K562 (cell line): ENCODE measurements around the gene RNU1-2. TPM values are rescaled to one million over a fixed set of nuclear protein-coding genes. Genes with fewer than 3 reads are reported as not detected.
A peak's percentile ranks its signal among the peaks of the same experiment; 100 is the strongest.

Experiments
- ATF1 ChIP-seq, 2 experiments: fragments of 450-650 bp in 1 of 2; IDR thresholded peaks; 2 replicates each; pipeline ENCODE4 v1.6.1; 2016; ENCODE audit warnings: missing compliant biosample characterization in 1 of 2, missing genetic modification characterization in 1 of 2
- ATF3 ChIP-seq, 2 experiments: fragments of 450-650 bp in 1 of 2; sonication (generic) in 1 of 2; formaldehyde crosslinking in 1 of 2; IDR thresholded peaks in 1 of 2; conservative IDR thresholded peaks in 1 of 2; 2 replicates each; pipeline versions ENCODE4 v1.6.1 to v1.8.1; 2016 to 2023; ENCODE audit warnings: mild to moderate bottlenecking in 2 of 2, moderate library complexity in 2 of 2, inconsistent platforms in 1 of 2, missing genetic modification reagents in 1 of 2
- CTCF ChIP-seq, 3 experiments: IDR thresholded peaks in 2 of 3; conservative IDR thresholded peaks in 1 of 3; 2 replicates each; pipeline ENCODE4 v1.5.1; 2011 to 2012; ENCODE audit warnings: low read length in 3 of 3, mild to moderate bottlenecking in 3 of 3, control low read depth in 2 of 3, improper control_type of control experiment in 1 of 3, inconsistent platforms in 1 of 3, low read depth in 1 of 3, mixed read lengths in 1 of 3, moderate library complexity in 1 of 3; ENCODE audit not compliant: insufficient read depth in 2 of 3
- EGR1 ChIP-seq: fragments of 450-650 bp; conservative IDR thresholded peaks from 2 replicates; pipeline ENCODE4 v1.6.1; 2017; ENCODE audit warnings: mild to moderate bottlenecking
- ID3 ChIP-seq, 2 experiments: fragments of 250-450 bp in 1 of 2; fragments of 450-650 bp in 1 of 2; sonication (Bioruptor Pico) in 1 of 2; IDR thresholded peaks; 2 replicates each; pipeline versions ENCODE4 v1.6.1 to v1.8.0; 2016 to 2021; ENCODE audit warnings: mild to moderate bottlenecking in 2 of 2, moderate library complexity in 2 of 2, missing compliant biosample characterization in 1 of 2, missing genetic modification characterization in 1 of 2
- IRF2 ChIP-seq: sonication (generic); formaldehyde crosslinking; IDR thresholded peaks from 2 replicates; pipeline ENCODE4 v1.8.1; 2022; ENCODE audit warnings: mild to moderate bottlenecking, missing genetic modification reagents
- KDM2B ChIP-seq: fragments of 250-450 bp; sonication (Bioruptor Pico); IDR thresholded peaks from 2 replicates; pipeline ENCODE4 v1.8.0; 2021; ENCODE audit warnings: mild to moderate bottlenecking, moderate library complexity
- L3MBTL2 ChIP-seq: fragments of 450-650 bp; IDR thresholded peaks from 2 replicates; pipeline ENCODE4 v1.6.1; 2016; ENCODE audit warnings: mild to moderate bottlenecking, moderate library complexity
- MBD2 ChIP-seq: sonication (generic); IDR thresholded peaks from 2 replicates; pipeline ENCODE4 v1.6.1; 2016; ENCODE audit warnings: low read depth, borderline replicate concordance
- NFIC ChIP-seq: fragments of 450-650 bp; IDR thresholded peaks from 2 replicates; pipeline ENCODE4 v1.6.1; 2017; ENCODE audit warnings: mild to moderate bottlenecking, inconsistent platforms
- SIRT6 ChIP-seq: IDR thresholded peaks from one replicate; pipeline ENCODE4 v1.6.1; 2012; ENCODE audit warnings: low read depth, mild to moderate bottlenecking, control low read depth, inconsistent platforms, low read length, moderate library complexity
- SMARCA4 ChIP-seq: fragments of 450-650 bp; IDR thresholded peaks from 2 replicates; pipeline ENCODE4 v1.6.1; 2016
- SPI1 ChIP-seq: IDR thresholded peaks from 2 replicates; pipeline ENCODE4 v1.6.1; 2011; ENCODE audit warnings: low read depth, low read length, control low read depth, borderline replicate concordance
- VEZF1 ChIP-seq: fragments of 200-800 bp; sonication (Bioruptor generic); IDR thresholded peaks from 2 replicates; pipeline ENCODE4 v1.6.1; 2017; ENCODE audit warnings: missing genetic modification characterization, missing compliant biosample characterization
- ZBTB34 ChIP-seq: fragments of 250-450 bp; sonication (Bioruptor Pico); IDR thresholded peaks from 2 replicates; pipeline ENCODE4 v1.8.0; 2021; ENCODE audit warnings: mild to moderate bottlenecking, moderate library complexity
- ZBTB8A ChIP-seq: fragments of 450-650 bp; IDR thresholded peaks from 2 replicates; pipeline ENCODE4 v1.6.1; 2018; ENCODE audit warnings: mild to moderate bottlenecking, moderate library complexity; ENCODE audit not compliant: partially characterized antibody
- ZFPM2 ChIP-seq: fragments of 250-450 bp; sonication (Bioruptor Pico); IDR thresholded peaks from 2 replicates; pipeline ENCODE4 v1.5.1; 2022; ENCODE audit warnings: mild to moderate bottlenecking
- ZNF124 ChIP-seq: sonication (generic); formaldehyde crosslinking; IDR thresholded peaks from 2 replicates; pipeline ENCODE4 v1.8.1; 2022; ENCODE audit warnings: missing genetic modification reagents
- ZNF263 ChIP-seq: sonication (generic); formaldehyde crosslinking; IDR thresholded peaks from 2 replicates; pipeline ENCODE4 v1.8.0; 2022; ENCODE audit warnings: mild to moderate bottlenecking, missing genetic modification reagents, borderline replicate concordance
- ZNF644 ChIP-seq: fragments of 200-800 bp; sonication (Bioruptor generic); IDR thresholded peaks from 2 replicates; pipeline ENCODE4 v1.6.1; 2016; ENCODE audit warnings: low read depth, missing genetic modification characterization, missing compliant biosample characterization
- polyA plus RNA-seq, 8 experiments: library from polyadenylated mRNA; depleted of rRNA in 4 of 8; stranded (reverse) in 5 of 8; unstranded in 3 of 8; fragments of >200 nt; fragmentation: Nextera tagmentation in 2 of 8; fragmentation: Illumina TruSeq in 1 of 8; extraction: Ambion mirVana in 2 of 8; extraction: Trizol in 1 of 8; gene quantifications; 2 replicates each; pipeline versions ENCODE4 v1.2.1 to v1.2.3, GENCODE V29; 2011 to 2014; ENCODE audit warnings: inconsistent platforms in 1 of 8, missing spikeins in 1 of 8
- total RNA-seq, 7 experiments: library from RNA; depleted of rRNA in 6 of 7; stranded (reverse); fragments of >200 nt in 6 of 7; fragmentation: Illumina TruSeq in 2 of 7; extraction: Trizol in 2 of 7; gene quantifications; 2 replicates each; pipeline versions ENCODE4 v1.2.1 to v1.2.3, GENCODE V29; 2011 to 2021; ENCODE audit warnings: low replicate concordance in 1 of 7

The RNU1-2 gene
- total and polyA plus RNA-seq, 9 of the 15 experiments (the other 6 are each of a cell fraction or from before 2014, with no cell fraction given), result under 0.01 to 32,823 (median 2,538) TPM; not detected in 4

- no peak for TF ChIP-seq ZBTB34 (CRISPR knock-in tag)
- peak; percentile 79; the same call in 1 of the 2 replicates for TF ChIP-seq ZNF644 (tag)
- no peak for TF ChIP-seq SMARCA4
- peak; percentile 66 for TF ChIP-seq KDM2B (CRISPR knock-in tag)
- TF ChIP-seq CTCF (IDR thresholded peaks at IDR 0.05 in 2 of 3, conservative IDR thresholded peaks at IDR 0.05 in 1 of 3; ENCODE audit: insufficient read depth in 2 of 3, low read depth in 1 of 3, low read length in 3 of 3), result peak in 1 of 3 experiments; percentile 17; a peak in 1 of 6 replicates
- TF ChIP-seq NFIC, result peak; percentile 10; the same call in 1 of the 2 replicates
- no peak for TF ChIP-seq ID3 (CRISPR knock-in tag; IDR thresholded peaks at IDR 0.05)
- no peak for TF ChIP-seq ID3 (tag; IDR thresholded peaks at IDR 0.05)
- TF ChIP-seq MBD2, result no peak
- TF ChIP-seq IRF2 (CRISPR knock-in tag), result no peak
- 0 out of 2 replicates have a peak, but pooled peaks have one; percentile 25 for TF ChIP-seq ZFPM2 (CRISPR knock-in tag)
- TF ChIP-seq EGR1, result no peak
- peak; percentile 74 for TF ChIP-seq VEZF1 (CRISPR knock-in tag)
- no peak for TF ChIP-seq ZNF263 (CRISPR knock-in tag)
- no peak for TF ChIP-seq ZBTB8A
- peak; percentile 86 for TF ChIP-seq L3MBTL2
- TF ChIP-seq ATF3 (IDR thresholded peaks at IDR 0.05), result no peak
- no peak for TF ChIP-seq ATF3 (CRISPR knock-in tag; conservative IDR thresholded peaks at IDR 0.05)
- TF ChIP-seq ATF1 (CRISPR knock-in tag; IDR thresholded peaks at IDR 0.05), result no peak
- peak; percentile 43; the same call in 1 of the 2 replicates for TF ChIP-seq ATF1 (tag; IDR thresholded peaks at IDR 0.05)
- TF ChIP-seq SIRT6, result no peak
- TF ChIP-seq ZNF124 (CRISPR knock-in tag), result no peak
- no peak for TF ChIP-seq SPI1
Measured at GRCh38 chr1:16913833-16914662, 18.3 kb downstream of the RNU1-2 start (continued).
